ENCODE data around the gene ATG14. TPM values are rescaled to one million over a fixed set of nuclear protein-coding genes. Genes with fewer than 3 reads are reported as not detected.
A peak's percentile ranks its signal among the peaks of the same experiment; 100 is the strongest.

Gene ATG14
- total RNA-seq, 3 donors from 2014 or later: 8.3 to 15.1 (median 10.8) TPM

DNA sequence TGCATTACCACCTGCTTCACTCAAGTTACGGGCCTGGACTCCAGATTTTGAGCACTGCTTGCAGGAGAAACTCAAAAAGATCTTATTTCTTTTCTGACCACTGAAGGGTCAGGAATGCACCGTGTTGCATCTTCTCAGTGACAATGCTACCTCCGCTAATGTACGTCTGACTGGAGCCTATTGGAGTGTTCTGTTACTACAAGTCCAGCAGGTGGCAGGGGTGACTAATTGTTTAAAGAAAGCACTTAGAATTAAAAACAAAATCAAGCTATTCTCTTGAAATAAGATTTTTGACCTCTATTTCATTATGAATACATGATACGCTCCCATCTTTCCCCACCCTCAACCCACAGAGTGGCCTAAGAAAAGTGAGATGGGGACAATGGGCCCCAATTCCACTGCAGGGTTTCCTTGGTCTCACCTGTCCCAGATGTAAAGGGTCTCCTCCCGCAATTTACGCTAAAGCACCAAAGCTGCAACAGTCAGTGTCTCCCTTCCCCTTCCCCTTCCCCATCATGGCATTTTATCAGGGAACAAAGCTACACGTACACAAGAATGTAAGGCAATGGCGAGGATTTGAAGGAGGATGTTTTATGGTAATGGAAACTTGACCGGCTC, 26.5 kb upstream of the ATG14 start:
- no peaks in the 10 kb centered on the region for H3K9me3 ChIP-seq
- no peak overlapping the region for H3K4me3 ChIP-seq
- TF ChIP-seq, protein P1, sequence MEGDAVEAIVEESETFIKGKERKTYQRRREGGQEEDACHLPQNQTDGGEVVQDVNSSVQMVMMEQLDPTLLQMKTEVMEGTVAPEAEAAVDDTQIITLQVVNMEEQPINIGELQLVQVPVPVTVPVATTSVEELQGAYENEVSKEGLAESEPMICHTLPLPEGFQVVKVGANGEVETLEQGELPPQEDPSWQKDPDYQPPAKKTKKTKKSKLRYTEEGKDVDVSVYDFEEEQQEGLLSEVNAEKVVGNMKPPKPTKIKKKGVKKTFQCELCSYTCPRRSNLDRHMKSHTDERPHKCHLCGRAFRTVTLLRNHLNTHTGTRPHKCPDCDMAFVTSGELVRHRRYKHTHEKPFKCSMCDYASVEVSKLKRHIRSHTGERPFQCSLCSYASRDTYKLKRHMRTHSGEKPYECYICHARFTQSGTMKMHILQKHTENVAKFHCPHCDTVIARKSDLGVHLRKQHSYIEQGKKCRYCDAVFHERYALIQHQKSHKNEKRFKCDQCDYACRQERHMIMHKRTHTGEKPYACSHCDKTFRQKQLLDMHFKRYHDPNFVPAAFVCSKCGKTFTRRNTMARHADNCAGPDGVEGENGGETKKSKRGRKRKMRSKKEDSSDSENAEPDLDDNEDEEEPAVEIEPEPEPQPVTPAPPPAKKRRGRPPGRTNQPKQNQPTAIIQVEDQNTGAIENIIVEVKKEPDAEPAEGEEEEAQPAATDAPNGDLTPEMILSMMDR (IDR thresholded peaks at IDR 0.05): no peak
- peaks cover 9% of the 10 kb centered on the region for H3K4me1 ChIP-seq (ENCODE audit: low read depth)
- DNase-seq (peak in 1 of 3 donors; percentile 46), ATAC-seq (peak; percentile 64)
- intact Hi-C loops (cut with DNase I, micrococcal nuclease): loop anchor here in 1 of 2 donors (10.0 kb wide), 1 partner anchor 177 kb away; no protein-coding TSS in a partner anchor
- no peaks in the 10 kb centered on the region for H3K36me3 ChIP-seq (ENCODE audit: low read depth)

DNA sequence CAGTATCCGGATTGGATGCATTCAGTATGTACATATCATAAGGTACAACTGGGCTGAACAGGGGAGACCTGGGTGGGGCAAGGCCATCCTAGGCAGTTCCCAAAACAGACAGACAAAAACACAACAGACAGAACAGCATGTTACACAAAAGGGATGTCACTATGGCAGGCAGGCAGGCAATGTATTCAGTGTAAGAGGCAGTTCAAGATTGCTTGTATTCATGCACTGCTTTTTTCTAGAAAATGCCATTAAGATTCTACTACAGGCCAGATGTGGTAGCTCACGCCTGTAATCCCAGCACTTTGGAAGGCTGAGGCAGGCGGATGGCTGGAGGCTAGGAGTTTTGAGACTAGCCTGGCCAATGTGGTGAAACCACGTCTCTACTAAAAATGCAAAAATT, 25.3 kb upstream of the ATG14 start:
- Histone ChIP-seq H3K4me1 (ENCODE audit: low read depth) (peaks cover 9% of the 10 kb centered on the region), H3K4me3 (no peak overlapping the region), H3K36me3 (ENCODE audit: low read depth) (no peaks in the 10 kb centered on the region), H3K9me3 (no peaks in the 10 kb centered on the region)
- intact Hi-C loops (cut with DNase I, micrococcal nuclease): loop anchor here in 1 of 2 donors (10.0 kb wide), 1 partner anchor 178 kb away; no protein-coding TSS in a partner anchor
- TF ChIP-seq, protein P1 (IDR thresholded peaks at IDR 0.05): no peak
- ATAC-seq (peak; percentile 12), DNase-seq (no peak)

DNA sequence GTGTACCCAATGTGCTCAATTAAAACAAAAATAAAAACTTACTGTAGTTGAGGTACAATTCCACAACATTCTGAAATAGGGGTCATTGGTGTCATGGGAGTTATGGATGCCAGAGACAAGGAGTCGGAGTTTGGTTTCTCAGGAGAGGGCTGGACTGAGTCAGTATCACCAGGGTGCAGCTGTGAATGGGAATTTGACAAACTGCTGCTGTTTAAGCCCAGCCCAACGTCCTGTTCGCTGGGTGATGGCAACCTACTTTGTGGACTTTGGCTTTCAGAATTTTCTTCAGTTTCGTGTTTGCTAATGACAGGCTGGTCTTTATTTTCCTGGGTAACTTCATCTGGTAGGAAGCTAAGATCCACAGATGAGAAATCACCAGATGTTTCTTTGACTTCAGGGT, 24.9 kb upstream of the ATG14 start:
- intact Hi-C loops (cut with DNase I, micrococcal nuclease): loop anchor here in 1 of 2 donors (10.0 kb wide), 1 partner anchor 178 kb away; no protein-coding TSS in a partner anchor
- DNase-seq: no peak

DNA sequence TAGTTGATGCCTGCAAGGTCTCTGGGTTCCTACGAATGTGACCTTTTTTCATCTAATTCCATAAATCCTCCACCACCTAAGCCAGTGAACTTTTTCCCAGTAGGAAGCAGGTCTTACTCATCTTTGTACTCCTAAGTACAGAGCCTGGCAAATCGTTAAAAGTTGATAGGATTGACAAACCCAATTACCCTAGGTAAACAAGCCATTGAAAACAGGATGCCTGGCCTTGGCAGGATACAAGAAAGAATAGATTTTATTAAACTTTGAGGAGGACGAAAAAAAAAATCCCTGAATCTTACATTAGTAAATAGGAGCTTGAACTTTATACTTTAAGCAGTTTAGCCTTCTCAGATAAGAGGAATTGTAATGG, 23.2 kb upstream of the ATG14 start:
- DNase-seq (no peak), ATAC-seq (peak; percentile 64)
- H3K4me1 ChIP-seq (ENCODE audit: low read depth): peaks cover 13% of the 10 kb centered on the region
- intact Hi-C loops (cut with DNase I, micrococcal nuclease): loop anchor here in 1 of 2 donors (10.0 kb wide), 1 partner anchor 180 kb away; no protein-coding TSS in a partner anchor
- no peaks in the 10 kb centered on the region for H3K9me3 ChIP-seq
- TF ChIP-seq, protein P1 (IDR thresholded peaks at IDR 0.05): no peak
- no peak overlapping the region for H3K4me3 ChIP-seq
- H3K36me3 ChIP-seq (ENCODE audit: low read depth): no peaks in the 10 kb centered on the region

More for the DNA sequence above, 24.9 kb upstream of the ATG14 start:
- H3K9me3 ChIP-seq: no peaks in the 10 kb centered on the region
- ATAC-seq: peak; percentile 68
- H3K4me1 ChIP-seq (ENCODE audit: low read depth): peaks cover 9% of the 10 kb centered on the region
- H3K36me3 ChIP-seq (ENCODE audit: low read depth): no peaks in the 10 kb centered on the region
- TF ChIP-seq, protein P1 (IDR thresholded peaks at IDR 0.05): no peak
- no peak overlapping the region for H3K4me3 ChIP-seq

DNA sequence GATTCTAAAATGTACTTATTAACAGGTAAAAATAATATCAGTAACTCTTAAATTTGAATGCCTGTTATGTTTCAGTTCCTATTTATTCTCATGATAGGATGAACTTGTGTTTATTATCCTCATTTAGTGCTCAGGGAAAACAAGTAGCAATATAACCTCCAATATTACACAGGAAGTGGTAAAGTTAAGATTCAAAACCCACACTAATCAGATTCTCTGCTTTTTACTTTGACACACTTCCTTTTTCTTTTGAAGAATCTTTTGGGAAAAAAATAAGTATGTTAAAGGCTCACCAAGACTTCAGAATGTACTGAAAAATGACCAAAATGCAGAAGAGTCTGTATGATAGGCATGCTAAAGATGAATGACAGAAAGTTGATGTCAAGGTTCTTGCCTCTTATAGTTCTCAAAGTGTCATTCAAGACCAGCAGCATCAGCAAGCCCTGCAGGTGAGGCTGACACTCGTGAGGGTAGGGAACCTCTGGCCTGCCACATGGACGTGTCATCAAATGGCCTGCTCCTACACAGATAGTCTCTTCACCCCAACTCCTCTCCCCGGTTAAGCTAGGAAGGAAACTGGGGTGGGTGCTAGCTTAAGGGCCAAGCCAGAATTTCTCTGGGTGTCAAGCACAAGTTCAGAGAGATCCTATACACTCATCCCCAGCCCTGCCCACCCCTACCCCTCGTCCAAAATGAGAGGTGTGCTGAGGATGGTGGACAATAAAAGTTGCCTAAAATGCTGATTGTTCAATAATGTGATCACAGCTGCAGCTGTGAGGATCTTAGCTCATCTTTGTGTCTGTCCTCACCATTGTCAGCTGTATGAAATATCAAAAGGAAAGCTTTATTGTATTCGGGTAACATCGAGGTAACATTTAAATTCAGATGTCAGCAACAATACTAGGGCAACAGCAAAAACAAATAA, 22.5 kb upstream of the ATG14 start:
- H3K4me3 ChIP-seq: no peak overlapping the region
- H3K4me1 ChIP-seq (ENCODE audit: low read depth): peaks cover 14% of the 10 kb centered on the region
- no peaks in the 10 kb centered on the region for H3K36me3 ChIP-seq (ENCODE audit: low read depth)
- DNase-seq (no peak), ATAC-seq (peak; percentile 4)
- TF ChIP-seq, protein P1 (IDR thresholded peaks at IDR 0.05): no peak
- intact Hi-C loops (cut with DNase I, micrococcal nuclease): loop anchor here in 1 of 2 donors (10.0 kb wide), 1 partner anchor 181 kb away; no protein-coding TSS in a partner anchor
- no peaks in the 10 kb centered on the region for H3K9me3 ChIP-seq

Measured in mucosa of descending colon (tissue), 3 donors.